NOMO-1 treated with dmso at 0.1 percent for 144 hours (cell line): ENCODE measurements around the gene VWF.
"Not testable (repeated sequence)": the region's sequence is repeated elsewhere in the genome, so short reads cannot be mapped to it uniquely, and the experiment has no call there.

ENCODE experiments used
- DNase-seq: peaks from one replicate; lab custom pipeline; 2025; ENCODE audit not compliant: unreplicated experiment; lab: John Stamatoyannopoulos, UW

Gene VWF

DNA sequence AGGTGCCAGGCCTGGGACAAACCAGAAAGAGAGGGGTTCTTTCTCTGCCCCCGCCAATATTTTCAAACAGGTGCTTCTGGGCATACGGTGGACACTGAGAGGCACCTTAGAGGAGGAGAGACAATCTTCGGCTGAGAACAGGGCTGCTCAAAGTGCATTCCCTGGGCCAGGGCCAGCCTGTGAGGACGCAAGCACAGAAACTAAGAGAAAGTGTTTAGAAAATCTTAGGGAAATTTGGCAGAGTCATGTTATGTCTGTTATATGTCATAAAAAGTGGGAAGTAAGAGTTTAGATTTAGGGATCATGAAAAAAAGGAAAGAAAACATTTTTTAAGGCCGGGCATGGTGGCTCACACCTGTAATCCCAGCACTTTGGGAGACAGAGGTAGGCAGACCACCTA lies 83.7 kb downstream of the VWF start:
- no peak for DNase-seq

DNA sequence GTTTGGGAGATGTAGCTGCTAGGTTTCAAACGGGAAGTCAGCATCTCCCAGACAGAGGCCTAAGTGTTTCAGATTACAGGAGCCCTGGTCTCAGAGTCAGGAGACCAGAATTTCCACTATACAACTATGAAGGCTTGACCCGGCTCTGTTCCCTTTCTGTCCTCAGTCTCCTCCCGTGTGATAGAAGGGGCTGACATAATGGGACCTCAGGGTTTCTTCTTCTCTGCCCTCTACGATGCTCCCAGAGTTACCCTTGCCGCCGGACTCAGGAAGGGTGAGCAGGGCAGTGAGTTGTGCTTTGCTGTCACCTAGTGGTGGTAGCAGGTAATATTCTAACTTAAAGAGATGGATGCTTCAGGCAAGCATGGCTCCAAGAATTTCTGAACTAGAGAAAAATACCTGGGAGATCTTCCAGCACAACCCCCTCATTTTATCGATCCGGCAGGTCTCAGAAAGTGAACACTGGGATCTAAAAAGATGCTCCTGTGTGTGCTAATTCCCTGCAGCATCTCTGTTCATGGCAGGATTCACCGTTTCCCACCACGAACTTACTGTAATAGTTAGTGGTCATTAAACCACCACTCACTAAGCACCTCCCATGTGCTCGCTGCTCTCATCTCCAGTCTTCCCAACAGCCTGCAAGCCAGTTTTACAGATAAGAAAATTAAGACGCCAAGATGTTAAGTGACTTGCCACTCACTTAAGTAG lies 84.4 kb downstream of the VWF start:
- peak; percentile 33 for DNase-seq

GRCh38 chr12:6038160-6038559 lies 86.3 kb downstream of the VWF start:
- DNase-seq, result peak; percentile 60

GRCh38 chr12:6037459-6037858 lies 87.0 kb downstream of the VWF start:
- DNase-seq, result no peak

DNA sequence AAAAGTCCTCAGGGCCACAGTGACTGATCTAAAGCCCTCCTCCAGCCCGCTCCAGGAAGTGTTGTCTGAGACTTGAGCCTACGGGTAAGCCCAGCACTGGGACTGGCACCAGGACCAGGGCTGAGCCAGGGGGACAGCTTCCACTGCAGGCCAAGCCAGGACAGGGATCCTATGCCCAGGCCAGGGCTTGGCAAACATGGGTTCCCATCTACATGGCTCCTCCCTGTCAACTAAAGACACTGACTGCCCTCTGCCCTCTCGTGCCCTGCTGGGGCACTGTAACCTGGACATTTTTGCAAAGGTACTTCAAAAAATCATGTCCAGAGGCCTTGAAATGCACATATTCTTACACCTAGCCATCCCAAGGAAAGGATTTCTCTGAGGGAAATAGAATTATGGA lies 88.0 kb downstream of the VWF start:
- no peak for DNase-seq

DNA sequence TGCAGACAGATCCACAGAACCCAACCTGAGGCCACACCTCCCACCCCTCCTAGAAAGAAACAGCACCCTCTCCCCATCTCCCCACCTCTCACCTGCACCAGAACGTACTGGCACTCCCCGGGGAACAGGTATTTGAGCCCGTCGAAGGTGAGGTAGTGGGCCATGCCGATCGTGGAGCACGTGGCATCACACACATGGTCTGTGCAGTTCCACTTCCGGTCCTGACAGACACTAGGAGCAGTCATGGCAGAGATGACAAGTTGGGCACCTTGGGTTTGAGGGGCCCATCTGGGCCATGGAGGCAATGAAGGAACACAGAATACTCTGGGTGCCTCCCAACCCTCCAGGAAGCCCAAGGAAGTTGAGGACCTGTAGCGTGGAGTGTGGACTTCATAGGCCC lies 89.9 kb downstream of the VWF start:
- DNase-seq, result no peak

DNA sequence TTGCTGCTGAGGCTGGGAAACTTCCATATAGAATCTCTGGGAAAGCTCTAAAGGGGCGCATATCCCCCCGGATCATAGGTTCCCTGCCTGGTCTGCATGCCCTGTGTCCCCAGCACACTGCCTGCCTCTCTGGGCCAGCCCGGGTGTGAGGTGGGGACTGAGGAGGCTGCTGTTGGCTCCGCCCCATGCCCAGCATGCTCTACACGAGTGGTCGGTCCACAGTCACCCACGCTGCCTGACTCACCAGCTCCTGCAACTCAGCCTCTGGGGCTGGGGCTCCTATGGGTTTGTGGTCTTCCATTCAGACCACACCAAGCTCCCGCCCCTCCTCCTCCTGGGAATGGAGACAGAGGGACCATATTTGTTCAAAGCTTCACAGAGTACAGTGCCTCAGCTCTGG lies 90.9 kb downstream of the VWF start:
- no peak for DNase-seq

DNA sequence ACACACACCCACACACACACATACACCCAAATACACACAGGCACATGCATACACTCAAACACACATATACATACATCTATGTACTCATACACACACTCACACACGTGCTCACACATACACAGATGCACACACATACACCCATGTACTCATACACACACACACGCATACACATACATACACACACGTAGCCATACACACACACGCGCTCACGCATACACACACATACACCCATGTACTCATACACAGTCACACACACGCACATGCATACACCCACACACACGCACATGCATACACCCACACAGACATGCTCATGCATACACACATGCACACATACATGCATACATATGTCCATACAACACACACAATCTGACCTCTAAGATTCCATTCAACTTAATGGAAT lies 91.7 kb downstream of the VWF start:
- no peak for DNase-seq

DNA sequence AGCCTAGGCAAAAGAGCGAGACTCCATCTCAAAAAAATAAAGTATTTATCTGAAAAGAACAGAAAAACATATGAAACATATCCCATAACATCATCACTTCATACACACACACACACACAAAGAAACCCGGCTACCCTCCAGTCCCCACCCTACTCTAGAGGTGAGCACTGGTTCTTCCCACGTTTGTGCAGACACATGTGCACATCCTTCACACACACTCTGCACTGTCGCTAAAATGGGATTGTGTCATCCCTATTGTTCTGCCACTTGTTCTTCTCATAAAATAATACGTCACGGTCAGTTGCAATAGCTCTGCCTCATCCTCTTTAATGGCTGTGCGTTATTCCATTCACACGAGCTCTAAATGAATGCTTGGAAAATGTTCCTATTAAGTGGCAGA lies 93.5 kb downstream of the VWF start:
- DNase-seq, result no peak

- no peak for DNase-seq
These were observed 94.4 kb downstream of the VWF start for GRCh38 chr12:6030081-6030480.

GRCh38 chr12:6029401-6029800 lies 95.1 kb downstream of the VWF start:
- no peak for DNase-seq

DNA sequence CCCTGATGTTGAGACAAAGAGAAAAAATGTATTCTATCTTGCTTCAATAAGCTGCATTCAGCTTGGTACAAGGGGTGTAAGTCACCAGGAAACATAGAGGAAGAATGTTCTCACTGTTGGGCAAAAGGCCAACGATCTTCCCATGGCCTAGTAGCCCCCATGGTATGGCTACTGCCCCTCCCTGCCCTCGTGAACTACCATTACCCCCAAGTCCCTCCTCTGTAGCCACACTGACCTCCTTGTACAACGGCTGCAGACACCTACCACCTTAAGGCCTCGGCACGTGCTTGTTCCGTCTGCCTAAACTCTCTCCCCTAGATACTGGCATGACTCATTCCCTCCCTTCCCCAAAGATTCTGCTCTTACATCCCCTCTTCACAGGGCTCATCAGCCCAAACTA lies 97.5 kb downstream of the VWF start:
- no peak for DNase-seq

DNA sequence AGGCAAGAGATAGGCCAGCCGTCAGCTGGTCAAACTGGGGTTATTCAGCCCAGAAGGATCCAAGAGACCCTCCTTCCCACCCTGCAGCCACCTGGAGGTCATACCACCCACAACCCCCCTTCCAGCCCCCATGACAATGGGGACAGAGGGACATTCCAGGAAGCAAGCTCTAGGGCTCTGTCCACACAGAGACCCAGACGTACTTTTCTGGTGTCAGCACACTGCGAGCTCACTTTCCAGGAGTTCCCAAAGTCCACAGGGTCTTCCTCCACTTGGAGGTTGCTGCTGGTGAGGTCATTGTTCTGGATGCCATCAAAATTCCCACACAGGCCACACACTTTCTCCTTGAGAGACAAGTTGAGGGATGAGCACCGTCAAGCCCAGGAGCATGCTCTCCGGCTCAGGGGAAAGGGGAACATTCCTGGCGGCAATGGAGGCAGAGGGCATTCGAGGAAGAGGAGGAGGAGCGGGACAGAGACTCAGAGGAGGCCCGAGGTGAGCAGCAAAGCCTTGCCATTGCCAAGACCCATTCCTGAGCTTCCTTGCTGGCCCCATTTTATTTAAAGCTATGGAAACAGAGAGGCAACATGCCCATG lies 98.7 kb downstream of the VWF start:
- not testable (repeated sequence) for DNase-seq

- DNase-seq, result not testable (repeated sequence)
These were observed 100.4 kb downstream of the VWF start for GRCh38 chr12:6024066-6024465.

DNA sequence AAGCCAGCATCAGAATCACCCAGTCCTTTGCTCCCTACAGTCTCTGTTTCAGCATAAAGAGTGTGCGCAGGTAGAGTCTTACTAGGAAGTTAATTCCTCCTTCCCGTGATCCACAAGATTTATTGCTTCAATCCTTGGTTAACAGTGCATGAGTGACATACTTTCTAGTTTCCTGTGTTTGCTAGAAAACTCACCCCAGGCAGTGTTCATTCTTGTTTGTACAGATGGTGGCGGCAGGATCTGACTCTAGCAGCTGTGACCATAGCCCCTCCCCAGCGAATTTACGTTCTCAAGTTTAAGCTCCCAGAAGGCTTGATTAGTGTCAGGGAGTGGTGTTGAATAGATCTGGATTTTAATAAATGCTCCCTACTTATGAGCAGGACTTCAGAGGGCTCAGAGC lies 103.5 kb downstream of the VWF start:
- DNase-seq, result no peak

DNA sequence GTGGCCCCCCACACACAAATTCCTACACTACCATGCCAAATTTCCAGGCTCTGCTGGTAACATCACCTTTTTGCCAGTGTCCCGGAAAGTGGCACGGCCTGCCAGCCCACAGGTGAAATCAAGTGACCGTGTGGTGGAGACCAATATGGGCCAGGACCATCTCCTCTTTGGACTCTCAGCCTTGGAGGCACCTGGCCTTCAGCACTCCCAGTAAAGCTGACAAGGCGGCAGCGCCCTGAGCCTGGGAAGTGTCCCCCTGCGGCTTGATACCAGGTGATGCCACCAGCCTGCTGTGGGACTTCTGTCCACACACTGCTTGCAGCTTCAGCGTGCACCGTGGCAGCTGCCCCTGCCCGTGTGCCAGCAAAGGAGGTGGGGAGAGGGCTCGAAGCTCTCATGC lies 104.0 kb downstream of the VWF start:
- not testable (repeated sequence) for DNase-seq

- not testable (repeated sequence) for DNase-seq
These were observed 105.2 kb downstream of the VWF start for GRCh38 chr12:6019256-6019655.

DNA sequence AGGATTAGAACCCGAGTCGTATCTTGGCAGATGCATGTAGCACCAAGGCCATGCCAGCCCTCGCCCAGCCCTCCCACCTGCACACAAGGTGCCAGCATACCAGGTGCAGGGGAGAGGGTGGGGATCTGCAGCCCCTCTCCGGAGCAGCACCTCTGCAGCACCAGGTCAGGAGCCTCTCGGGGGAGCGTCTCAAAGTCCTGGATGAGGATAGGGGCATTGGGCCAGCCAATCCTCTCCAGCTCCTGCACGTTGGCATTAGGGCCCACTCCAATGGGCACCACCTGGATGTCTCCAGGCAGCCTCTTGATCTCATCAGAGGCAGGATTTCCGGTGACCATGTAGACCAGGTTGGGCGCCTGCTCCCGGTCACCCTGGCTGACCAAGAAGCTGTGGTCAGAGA lies 106.2 kb downstream of the VWF start:
- DNase-seq, result no peak

- no peak for DNase-seq
These were observed 107.7 kb downstream of the VWF start for GRCh38 chr12:6016756-6017155.

GRCh38 chr12:6016004-6016403 lies 108.5 kb downstream of the VWF start:
- not testable (repeated sequence) for DNase-seq

DNA sequence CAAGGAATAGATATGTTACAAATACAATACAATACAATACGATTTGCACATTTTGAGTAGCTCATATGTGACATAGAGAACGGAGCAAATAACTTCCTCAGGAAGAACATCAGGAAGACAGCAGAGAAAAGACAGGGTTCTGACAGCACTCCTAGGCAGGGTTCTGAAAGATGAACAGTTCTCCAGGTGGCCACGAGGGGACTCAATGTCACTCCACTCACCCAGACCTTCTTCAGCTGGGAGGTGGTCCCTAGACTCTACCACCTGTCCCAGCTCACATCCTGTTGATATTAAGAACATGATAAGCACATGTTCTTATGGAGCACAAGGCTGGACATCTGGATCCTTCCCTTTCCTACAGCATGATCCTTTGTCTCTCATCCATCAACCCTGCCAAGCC lies 109.2 kb downstream of the VWF start:
- not testable (repeated sequence) for DNase-seq

GRCh38 chr12:6010631-6011350 lies 113.7 kb downstream of the VWF start:
- DNase-seq, result not testable (repeated sequence)
